Activated T-cell treated with anti-CD3 and anti-CD28 coated beads, Interleukin-2, amount 50 U/mL, for 1 hour (primary cell): ENCODE measurements around the gene ABCA4.
"Not testable (repeated sequence)": the region's sequence is repeated elsewhere in the genome, so short reads cannot be mapped to it uniquely, and the experiment has no call there.

ENCODE experiments used
- DNase-seq: peaks from one replicate; pipeline ENCODE4 v3.0.0-alpha.2; 2020

The ABCA4 gene

GRCh38 chr1:93969371-93969770 lies 151.6 kb downstream of the ABCA4 start:
- DNase-seq, result no peak

DNA sequence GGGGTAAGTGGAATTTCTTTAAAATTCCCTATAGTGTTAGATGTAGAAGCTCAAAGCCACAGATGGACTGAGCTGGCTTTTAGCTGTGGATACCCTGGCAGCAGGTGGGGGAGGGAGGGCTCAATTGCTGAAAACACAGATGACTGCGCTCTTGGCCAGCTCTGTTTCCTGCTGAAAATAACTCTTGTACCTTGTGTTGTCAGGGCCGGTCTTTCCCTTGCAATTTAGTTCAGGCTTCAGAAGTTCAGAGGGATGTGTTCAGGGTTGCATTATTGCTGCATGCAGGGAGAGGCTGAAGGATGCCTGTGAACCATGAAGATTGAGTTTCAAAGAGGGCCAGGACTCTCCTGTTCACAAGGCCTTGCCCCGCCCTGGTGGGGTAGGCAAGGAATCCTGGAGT lies 153.6 kb downstream of the ABCA4 start:
- DNase-seq, result no peak

GRCh38 chr1:93965888-93966287 lies 155.1 kb downstream of the ABCA4 start:
- DNase-seq, result no peak

GRCh38 chr1:93965256-93965655 lies 155.7 kb downstream of the ABCA4 start:
- DNase-seq, result no peak

DNA sequence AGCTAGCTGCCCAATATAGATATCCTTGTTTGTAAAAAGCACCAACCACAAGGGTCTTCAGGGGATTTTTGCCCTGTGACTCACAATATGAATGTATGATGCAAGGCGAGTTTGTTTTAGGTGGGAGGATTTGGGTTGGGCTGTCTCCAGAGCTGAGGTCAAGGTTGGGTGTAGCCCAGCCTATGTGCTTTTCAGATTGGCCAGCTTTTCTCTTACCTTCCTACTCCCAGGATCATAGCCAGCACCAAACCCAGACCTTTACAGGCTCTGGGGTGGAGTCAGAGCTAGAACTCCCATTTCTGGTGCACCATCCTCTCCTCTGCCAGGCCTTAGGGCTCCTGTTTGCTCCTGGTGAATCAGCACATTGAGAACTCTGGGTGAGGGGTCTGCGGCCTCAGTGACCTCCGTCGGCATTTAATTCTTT lies 156.2 kb downstream of the ABCA4 start:
- no peak for DNase-seq

DNA sequence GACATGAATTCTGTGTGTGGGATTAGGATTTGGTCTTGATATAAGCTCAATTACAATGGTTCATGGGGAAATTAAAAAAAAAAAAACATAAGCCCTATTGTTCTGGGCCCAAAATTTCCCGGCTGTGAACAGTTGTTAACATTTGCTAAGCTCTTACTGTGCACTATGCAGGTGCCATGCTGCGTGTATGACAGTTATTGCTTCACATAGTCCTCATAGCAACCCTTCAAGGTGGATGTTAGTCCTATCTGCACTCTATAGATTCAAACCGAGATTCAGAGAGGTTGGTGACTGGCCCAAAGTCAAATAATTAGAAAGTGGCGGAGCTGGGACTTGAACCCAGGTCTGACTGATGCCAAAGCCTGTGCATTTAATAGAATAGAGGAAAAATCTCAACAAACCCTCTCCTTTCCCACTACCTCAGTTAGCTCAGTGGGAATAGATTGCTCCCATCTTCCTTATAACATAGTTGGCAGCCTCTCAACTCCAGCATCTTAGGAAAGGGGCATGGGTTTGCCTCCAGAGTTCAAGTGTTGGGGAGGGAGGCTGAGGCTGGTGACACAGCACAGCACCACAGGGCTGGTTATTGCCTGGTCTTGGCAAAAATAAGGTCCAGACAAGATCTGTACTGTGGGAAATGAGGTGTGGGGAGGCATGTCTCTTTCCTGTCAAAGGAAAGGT lies 156.7 kb downstream of the ABCA4 start:
- no peak for DNase-seq

- DNase-seq, result no peak
These were observed 157.4 kb downstream of the ABCA4 start for GRCh38 chr1:93963585-93963984.

DNA sequence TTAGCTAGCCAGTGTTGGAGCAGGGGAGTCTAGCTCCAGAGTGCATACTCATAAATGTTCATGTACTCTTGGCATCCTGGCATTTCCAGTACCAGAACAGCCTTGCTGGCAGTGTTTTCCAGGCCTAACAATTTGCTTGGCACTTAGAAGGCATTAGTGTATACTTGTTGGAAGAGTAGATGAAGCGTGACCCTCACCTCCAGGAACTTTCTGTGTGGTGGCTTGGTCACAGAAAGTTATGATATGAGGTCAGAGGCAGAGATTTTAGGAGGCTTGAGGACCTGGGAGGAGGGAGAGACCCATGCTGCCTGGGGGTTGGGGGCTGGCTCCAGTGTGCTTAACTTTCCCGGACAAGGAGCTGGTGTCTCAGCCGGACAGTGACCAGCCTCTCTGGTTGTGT lies 159.0 kb downstream of the ABCA4 start:
- DNase-seq, result no peak

DNA sequence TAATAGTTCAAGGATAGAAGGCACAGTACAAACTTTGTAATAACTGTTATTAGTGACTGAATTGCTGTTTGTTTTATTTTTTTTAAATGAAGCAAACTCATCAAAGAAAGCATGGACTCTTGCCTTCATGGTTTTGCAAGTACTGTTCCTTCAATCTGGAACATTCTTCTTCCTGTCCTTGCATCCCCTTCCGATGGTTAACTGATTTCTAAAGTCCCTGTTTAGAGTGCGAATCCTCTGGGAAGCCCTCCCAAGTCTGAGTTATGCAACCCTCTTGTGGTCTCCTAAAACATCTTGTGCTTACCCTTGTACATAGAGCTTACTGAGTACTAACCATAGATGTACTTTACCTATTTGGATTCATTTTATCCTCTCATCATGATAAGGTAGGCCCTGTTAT lies 159.5 kb downstream of the ABCA4 start:
- DNase-seq, result no peak

GRCh38 chr1:93960641-93961147 lies 160.3 kb downstream of the ABCA4 start:
- no peak for DNase-seq

- no peak for DNase-seq
These were observed 161.5 kb downstream of the ABCA4 start for GRCh38 chr1:93959413-93959812.

- no peak for DNase-seq
These were observed 162.2 kb downstream of the ABCA4 start for GRCh38 chr1:93958726-93959100.

GRCh38 chr1:93958032-93958725 lies 162.8 kb downstream of the ABCA4 start:
- no peak for DNase-seq

DNA sequence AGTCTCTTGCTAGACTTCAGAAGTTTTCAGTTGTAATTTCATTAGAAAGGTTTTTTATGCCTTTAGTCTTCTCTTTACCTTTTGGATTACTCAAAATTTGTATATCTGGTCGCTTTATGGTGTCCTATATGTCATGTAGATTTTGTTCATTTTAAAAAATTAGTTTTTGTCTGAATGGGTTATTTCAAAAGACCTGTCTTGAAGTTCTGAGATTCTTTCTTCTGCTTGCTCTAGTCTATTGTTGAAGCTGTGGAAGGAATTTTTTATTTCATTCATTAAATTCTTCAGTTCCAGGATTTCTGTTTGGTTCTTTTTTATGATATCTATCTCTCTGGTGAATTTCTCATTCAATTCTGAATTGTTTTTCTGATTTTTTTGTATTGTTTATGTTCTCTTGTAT lies 165.2 kb downstream of the ABCA4 start:
- DNase-seq, result no peak

DNA sequence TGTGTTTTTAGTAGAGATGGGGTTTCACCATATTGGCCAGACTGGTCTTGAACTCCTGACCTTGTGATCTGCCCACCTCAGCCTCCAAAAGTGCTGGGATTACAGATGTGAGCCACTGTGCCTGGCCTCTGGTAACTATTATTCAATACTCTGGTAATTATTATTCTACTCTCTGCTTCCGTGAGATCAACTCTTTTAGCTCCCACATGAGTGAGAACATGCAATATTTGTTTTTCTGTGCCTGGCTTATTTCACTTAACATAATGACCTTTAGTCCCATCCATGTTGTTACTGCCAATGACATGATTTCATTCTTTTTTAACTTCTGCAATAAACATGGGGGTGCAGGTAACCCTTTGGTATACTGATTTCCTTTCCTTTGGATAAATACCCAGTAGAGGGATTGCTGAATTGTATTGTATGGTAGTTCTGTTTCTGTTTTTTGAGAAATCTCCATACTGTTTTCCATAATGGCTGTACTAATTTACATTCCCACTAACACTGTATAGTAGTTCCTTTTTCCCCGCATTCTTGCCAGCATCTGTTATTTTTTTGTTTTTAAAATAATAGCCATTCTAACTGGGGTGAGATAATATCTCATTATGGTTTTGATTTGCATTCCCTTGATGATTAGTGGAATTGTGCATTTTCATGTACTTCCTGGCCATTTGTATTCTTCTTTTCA lies 173.8 kb downstream of the ABCA4 start:
- DNase-seq, result not testable (repeated sequence)
